T-helper 2 cell treated with Interferon-gamma antibody and Interleukin-4, amounts not matched to agents 5 μg/mL and 100 μg/mL, for 36 hours (primary cell): Measurements from ENCODE around the gene OR51A2.
"Not testable (repeated sequence)": the region's sequence is repeated elsewhere in the genome, so short reads cannot be mapped to it uniquely, and the experiment has no call there.

ENCODE experiments used
- DNase-seq: peaks from one replicate; pipeline ENCODE4 v3.0.0; 2021; ENCODE audit warnings: low spot score
- H3K27ac Mint-ChIP-seq: one replicate; pipeline ENCODE4 v1.8.0; 2021; ENCODE audit warnings: mild to moderate bottlenecking, mixed read lengths
- H3K27me3 Mint-ChIP-seq: one replicate; pipeline ENCODE4 v1.8.0; 2021; ENCODE audit warnings: low read depth, mixed read lengths
- H3K36me3 Mint-ChIP-seq: one replicate; pipeline ENCODE4 v1.8.0; 2021; ENCODE audit warnings: low read depth, mixed read lengths
- H3K4me1 Mint-ChIP-seq: one replicate; pipeline ENCODE4 v1.8.0; 2021; ENCODE audit warnings: low read depth, mixed read lengths
- H3K4me3 Mint-ChIP-seq: one replicate; pipeline ENCODE4 v1.8.0; 2022; ENCODE audit warnings: mild to moderate bottlenecking, moderate library complexity, mixed read lengths
- H3K9me3 Mint-ChIP-seq: one replicate; pipeline ENCODE4 v1.8.0; 2021; ENCODE audit warnings: mixed read lengths

The OR51A2 gene, protein sequence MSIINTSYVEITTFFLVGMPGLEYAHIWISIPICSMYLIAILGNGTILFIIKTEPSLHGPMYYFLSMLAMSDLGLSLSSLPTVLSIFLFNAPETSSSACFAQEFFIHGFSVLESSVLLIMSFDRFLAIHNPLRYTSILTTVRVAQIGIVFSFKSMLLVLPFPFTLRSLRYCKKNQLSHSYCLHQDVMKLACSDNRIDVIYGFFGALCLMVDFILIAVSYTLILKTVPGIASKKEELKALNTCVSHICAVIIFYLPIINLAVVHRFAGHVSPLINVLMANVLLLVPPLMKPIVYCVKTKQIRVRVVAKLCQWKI

GRCh38 chr11:4955613-4956012 lies at the start of gene OR51A2:
TSS of gene OR51A2 (minus strand) at chr11:4955713. CDS start at chr11:4955713, 0 bp downstream.
- not testable (repeated sequence) for H3K36me3 Mint-ChIP-seq, H3K4me3 Mint-ChIP-seq, H3K27ac Mint-ChIP-seq, H3K9me3 Mint-ChIP-seq, H3K27me3 Mint-ChIP-seq, DNase-seq, H3K4me1 Mint-ChIP-seq

GRCh38 chr11:5004424-5005274 lies 49.1 kb upstream of the OR51A2 start:
- no peak for DNase-seq
- Mint-ChIP-seq H3K4me1 (no peaks in the 10 kb centered on the region), H3K36me3 (no peaks in the 10 kb centered on the region)

DNA sequence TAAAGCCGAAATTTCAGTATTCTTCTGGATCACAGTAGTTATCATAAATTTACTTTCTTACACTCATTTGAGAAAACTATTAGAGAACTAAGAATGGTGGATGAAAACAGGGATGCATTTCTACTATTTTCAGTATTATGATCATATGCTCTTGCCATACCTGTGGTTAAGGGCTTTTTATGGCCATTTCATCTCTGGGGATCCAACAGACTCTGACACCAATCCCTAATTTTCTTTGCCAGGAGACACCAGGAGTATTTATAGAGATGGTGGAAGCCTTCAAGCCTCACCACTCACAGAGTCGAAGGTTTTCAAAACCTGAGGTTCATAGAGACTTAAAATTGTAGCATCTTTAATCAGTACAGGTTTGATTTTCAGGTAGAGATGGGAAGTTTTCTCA lies 39.0 kb upstream of the OR51A2 start, which contains the start of gene OR51L1:
OR51L1 (plus strand) TSS at position 301 of the 400 bp plus-strand sequence. CDS start 4,132 bp downstream, outside the sequence.
- no peak within 1 kb of the TSS for H3K27ac Mint-ChIP-seq
- no peaks in the 10 kb centered on the region for H3K27me3 Mint-ChIP-seq
- H3K9me3 Mint-ChIP-seq, result no peaks in the 10 kb centered on the region

More at GRCh38 chr11:5004424-5005274, 49.1 kb upstream of the OR51A2 start:
- Mint-ChIP-seq H3K4me3 (no peak overlapping the region), H3K27me3 (no peaks in the 10 kb centered on the region), H3K9me3 (no peaks in the 10 kb centered on the region), H3K27ac (no peak overlapping the region)

DNA sequence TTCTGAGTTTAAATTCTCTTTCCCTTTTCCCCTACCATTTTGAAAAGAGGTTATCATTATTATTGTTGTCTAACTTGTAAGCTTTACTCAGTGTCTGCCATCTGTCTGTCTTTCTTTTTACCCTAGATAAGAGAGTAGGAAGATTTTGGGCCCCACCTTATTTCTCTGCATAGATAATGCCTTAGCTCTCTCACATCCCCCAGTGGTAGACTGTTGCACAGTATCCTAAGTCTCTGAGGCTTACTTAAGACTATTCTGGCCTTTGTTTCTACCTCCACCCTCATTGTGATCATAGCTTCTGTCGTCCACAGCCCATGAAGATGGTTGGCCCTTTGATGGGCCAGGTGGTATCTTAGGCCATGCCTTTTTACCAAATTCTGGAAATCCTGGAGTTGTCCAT lies 35.5 kb upstream of the OR51A2 start:
- H3K9me3 Mint-ChIP-seq, result no peaks in the 10 kb centered on the region

More for the DNA sequence above, 39.0 kb upstream of the OR51A2 start, which contains the start of gene OR51L1:
- no peaks in the 10 kb centered on the region for H3K36me3 Mint-ChIP-seq
- H3K4me3 Mint-ChIP-seq, result no peak within 1 kb of the TSS
- no peak for DNase-seq
- peaks cover 3% of the 10 kb centered on the region for H3K4me1 Mint-ChIP-seq

DNA sequence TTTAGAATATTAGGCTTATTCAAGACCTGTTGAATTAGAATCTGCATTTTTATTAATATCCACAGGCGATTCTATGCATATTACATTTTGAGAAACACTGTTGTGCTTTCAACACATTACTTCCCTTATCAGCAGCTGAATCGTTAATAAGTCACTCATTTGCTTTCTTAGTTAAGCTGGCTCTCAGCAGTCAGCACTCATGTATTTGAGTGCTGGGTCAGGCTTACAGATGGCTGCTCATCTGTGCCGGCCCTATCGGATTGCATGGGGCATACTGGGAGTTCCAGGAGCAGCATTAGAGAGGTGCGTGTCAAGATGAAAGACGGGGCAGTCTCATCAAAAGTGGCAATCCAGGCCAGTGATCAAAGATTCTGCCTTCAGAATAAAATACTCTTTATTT lies 28.3 kb upstream of the OR51A2 start:
- no peak overlapping the region for H3K27ac Mint-ChIP-seq
- H3K9me3 Mint-ChIP-seq, result no peaks in the 10 kb centered on the region
- no peaks in the 10 kb centered on the region for H3K36me3 Mint-ChIP-seq
- no peak overlapping the region for H3K4me3 Mint-ChIP-seq
- no peaks in the 10 kb centered on the region for H3K27me3 Mint-ChIP-seq
- no peaks in the 10 kb centered on the region for H3K4me1 Mint-ChIP-seq
- DNase-seq, result no peak

More for the DNA sequence above, 35.5 kb upstream of the OR51A2 start:
- Mint-ChIP-seq H3K27ac (no peak overlapping the region), H3K27me3 (no peaks in the 10 kb centered on the region), H3K4me1 (peaks cover 3% of the 10 kb centered on the region), H3K4me3 (no peak overlapping the region), H3K36me3 (no peaks in the 10 kb centered on the region)
- DNase-seq, result no peak

- Mint-ChIP-seq H3K27me3 (no peaks in the 10 kb centered on the region), H3K36me3 (no peaks in the 10 kb centered on the region), H3K4me1 (no peaks in the 10 kb centered on the region), H3K27ac (no peak overlapping the region), H3K4me3 (no peak overlapping the region), H3K9me3 (no peaks in the 10 kb centered on the region)
- no peak for DNase-seq
Measured at GRCh38 chr11:4982678-4983077, 27.2 kb upstream of the OR51A2 start.

DNA sequence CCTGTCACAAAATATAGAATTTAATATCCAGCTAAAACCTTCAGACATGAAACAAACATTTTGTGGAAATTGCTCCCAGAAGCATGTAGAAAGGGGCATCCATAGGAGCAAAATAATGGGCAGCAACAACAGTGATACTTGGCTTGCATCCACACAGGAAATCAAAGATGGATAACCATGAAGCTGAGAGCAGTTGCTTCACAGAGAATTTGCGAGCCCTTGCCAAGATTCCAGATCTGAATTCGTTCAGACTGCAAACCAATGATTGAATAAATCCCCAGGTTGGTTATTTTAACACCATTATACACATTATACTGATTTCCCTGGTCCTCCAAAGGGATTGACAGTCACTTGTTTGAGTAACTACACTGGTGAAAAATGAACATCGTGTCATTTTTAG lies 23.5 kb upstream of the OR51A2 start:
- no peak for DNase-seq
- no peaks in the 10 kb centered on the region for H3K4me1 Mint-ChIP-seq
- H3K9me3 Mint-ChIP-seq, result no peaks in the 10 kb centered on the region
- no peak overlapping the region for H3K4me3 Mint-ChIP-seq
- no peaks in the 10 kb centered on the region for H3K36me3 Mint-ChIP-seq
- H3K27ac Mint-ChIP-seq, result no peak overlapping the region
- no peaks in the 10 kb centered on the region for H3K27me3 Mint-ChIP-seq

GRCh38 chr11:4975436-4975835 lies 19.9 kb upstream of the OR51A2 start:
- DNase-seq, result no peak
- Mint-ChIP-seq H3K4me3 (no peak overlapping the region), H3K27me3 (no peaks in the 10 kb centered on the region), H3K4me1 (no peaks in the 10 kb centered on the region), H3K27ac (no peak overlapping the region), H3K36me3 (no peaks in the 10 kb centered on the region), H3K9me3 (no peaks in the 10 kb centered on the region)

GRCh38 chr11:4962816-4963215 lies 7.3 kb upstream of the OR51A2 start:
- Mint-ChIP-seq H3K27me3 (no peaks in the 10 kb centered on the region), H3K9me3 (no peaks in the 10 kb centered on the region), H3K4me1 (no peaks in the 10 kb centered on the region), H3K36me3 (no peaks in the 10 kb centered on the region), H3K4me3 (no peak overlapping the region), H3K27ac (no peak overlapping the region)
- no peak for DNase-seq

DNA sequence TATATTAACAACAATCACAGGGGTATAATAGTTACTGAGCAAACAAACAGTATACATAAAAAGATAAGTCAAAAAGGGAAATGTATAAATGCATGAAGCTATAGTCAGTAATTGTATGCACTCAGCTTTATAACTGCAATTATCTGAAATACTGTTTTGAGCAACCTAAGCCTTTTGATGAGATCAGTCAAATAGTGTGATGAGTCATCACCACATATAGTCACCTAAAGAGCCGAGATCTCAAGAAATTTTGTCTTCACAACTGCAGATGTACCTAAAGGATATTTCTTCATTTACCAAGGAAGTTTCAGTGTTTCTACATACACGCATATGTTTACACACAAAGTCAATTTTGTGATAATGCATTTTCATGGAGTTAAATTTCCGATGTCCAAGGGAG lies 5.4 kb upstream of the OR51A2 start:
- H3K4me1 Mint-ChIP-seq, result no peaks in the 10 kb centered on the region
- DNase-seq, result no peak
- no peaks in the 10 kb centered on the region for H3K27me3 Mint-ChIP-seq
- no peak overlapping the region for H3K4me3 Mint-ChIP-seq
- no peaks in the 10 kb centered on the region for H3K36me3 Mint-ChIP-seq
- H3K27ac Mint-ChIP-seq, result no peak overlapping the region
- H3K9me3 Mint-ChIP-seq, result no peaks in the 10 kb centered on the region

- H3K4me1 Mint-ChIP-seq, result no peaks in the 10 kb centered on the region
- DNase-seq, result no peak
- H3K9me3 Mint-ChIP-seq, result no peaks in the 10 kb centered on the region
- H3K27me3 Mint-ChIP-seq, result no peaks in the 10 kb centered on the region
- H3K36me3 Mint-ChIP-seq, result no peaks in the 10 kb centered on the region
- H3K27ac Mint-ChIP-seq, result no peak overlapping the region
- no peak overlapping the region for H3K4me3 Mint-ChIP-seq
Measured at GRCh38 chr11:4957396-4957795, 1.9 kb upstream of the OR51A2 start.

DNA sequence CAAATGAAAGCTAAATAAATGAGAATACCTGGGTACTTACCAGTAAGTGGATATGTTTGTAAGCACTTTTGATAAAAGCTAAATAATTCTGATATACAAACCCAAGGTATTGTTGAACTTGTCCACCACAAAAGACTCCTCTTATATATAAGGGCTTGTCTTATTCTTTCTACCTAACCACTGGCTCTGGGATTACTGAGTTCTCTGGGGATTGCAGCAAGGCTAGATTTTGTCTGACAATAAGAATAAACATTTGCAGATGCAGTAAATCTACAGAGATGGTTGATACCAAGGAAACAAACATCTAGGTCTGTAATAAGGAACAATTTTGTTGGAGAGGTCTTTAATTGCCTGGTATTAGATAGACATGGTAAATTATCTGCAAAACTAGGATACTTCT lies 8.0 kb downstream of the OR51A2 start, which contains the start of gene OR51A4:
OR51A4 (minus strand) TSS at position 101 of the 400 bp plus-strand sequence. CDS start 505 bp downstream, outside the sequence.
- DNase-seq, result no peak
- Mint-ChIP-seq H3K27me3 (no peaks in the 10 kb centered on the region), H3K4me3 (no peak within 1 kb of the TSS), H3K9me3 (no peaks in the 10 kb centered on the region), H3K27ac (no peak within 1 kb of the TSS), H3K36me3 (no peaks in the 10 kb centered on the region), H3K4me1 (no peaks in the 10 kb centered on the region)

DNA sequence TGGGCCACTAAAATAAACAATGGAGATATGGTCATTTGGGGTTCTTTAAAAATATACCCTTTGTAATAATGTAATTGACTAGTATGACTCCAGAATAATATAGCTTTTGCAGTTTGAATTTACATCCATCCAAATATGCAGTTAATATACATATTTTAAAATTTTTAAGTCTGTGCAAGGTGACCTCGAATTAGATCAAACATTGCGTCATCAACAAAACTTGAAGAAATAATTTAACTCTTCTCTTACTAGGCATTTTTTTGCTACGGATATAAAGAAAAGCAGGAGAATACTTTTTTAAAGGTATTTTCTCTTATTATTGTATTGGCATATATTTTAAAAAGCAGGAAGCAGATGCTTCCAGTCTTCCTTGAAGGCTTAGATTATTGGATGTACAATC lies 18.8 kb downstream of the OR51A2 start:
- Mint-ChIP-seq H3K9me3 (no peaks in the 10 kb centered on the region), H3K27ac (no peak overlapping the region), H3K4me3 (no peak overlapping the region), H3K36me3 (no peaks in the 10 kb centered on the region), H3K27me3 (no peaks in the 10 kb centered on the region), H3K4me1 (no peaks in the 10 kb centered on the region)
- no peak for DNase-seq

- Mint-ChIP-seq H3K9me3 (no peaks in the 10 kb centered on the region), H3K36me3 (no peaks in the 10 kb centered on the region), H3K4me1 (no peaks in the 10 kb centered on the region), H3K4me3 (no peak overlapping the region), H3K27me3 (no peaks in the 10 kb centered on the region), H3K27ac (no peak overlapping the region)
- no peak for DNase-seq
Measured at GRCh38 chr11:4932751-4933150, 22.8 kb downstream of the OR51A2 start.
